Gastrocnemius medialis (tissue), 4 donors: ENCODE results near the gene DIPK1A.

Experiments
- CTCF ChIP-seq, 5 experiments: fragments of 450-650 bp in 3 of 5; fragments of 200-600 bp in 2 of 5; sonication (generic) in 2 of 5; IDR thresholded peaks in 4 of 5; conservative IDR thresholded peaks in 1 of 5; 1 replicate in 4 of 5; 2 replicates in 1 of 5; pipeline ENCODE4 v1.5.1; 2016 to 2019; ENCODE audit warnings: antibody characterized with exemption in 5 of 5, mild to moderate bottlenecking in 3 of 5, moderate library complexity in 3 of 5
- POLR2A ChIP-seq, 2 donors: fragments of 450-650 bp; IDR thresholded peaks; one replicate each; pipeline ENCODE4 v1.6.1; 2017; ENCODE audit warnings: antibody characterized with exemption in 2 of 2, mild to moderate bottlenecking in 2 of 2, moderate library complexity in 2 of 2

- TF ChIP-seq POLR2A (IDR thresholded peaks at IDR 0.05) (no peak), CTCF (IDR thresholded peaks at IDR 0.05 in 4 of 5, conservative IDR thresholded peaks at IDR 0.05 in 1 of 5) (no peak)
Observed at GRCh38 chr1:92882819-92883218, 78.4 kb downstream of the DIPK1A start.
